NCI-H1930 (cell line): ENCODE results near the gene C2orf68.
"Not testable (repeated sequence)": the region's sequence is repeated elsewhere in the genome, so short reads cannot be mapped to it uniquely, and the experiment has no call there.

Source experiments
- DNase-seq, 2 experiments: peaks; one replicate each; lab custom pipeline; 2025; lab: John Stamatoyannopoulos, UW

Gene C2orf68

GRCh38 chr2:85631316-85631715, 19.4 kb upstream of the C2orf68 start:
- no peak for DNase-seq

GRCh38 chr2:85628658-85629057, 16.8 kb upstream of the C2orf68 start:
- DNase-seq = no peak

- no peak for DNase-seq
Measured at GRCh38 chr2:85623991-85624390, 12.1 kb upstream of the C2orf68 start.

- DNase-seq = no peak
Measured at GRCh38 chr2:85621338-85621737, 9.5 kb upstream of the C2orf68 start.

- no peak for DNase-seq
Measured at GRCh38 chr2:85619617-85620016, 7.8 kb upstream of the C2orf68 start.

- not testable (repeated sequence) for DNase-seq
Measured at GRCh38 chr2:85617723-85618122, 5.9 kb upstream of the C2orf68 start.

- no peak for DNase-seq
Measured at GRCh38 chr2:85615413-85615728, 3.5 kb upstream of the C2orf68 start.

GRCh38 chr2:85614757-85615156, 2.9 kb upstream of the C2orf68 start:
- DNase-seq = not testable (repeated sequence)

- no peak for DNase-seq
Measured at GRCh38 chr2:85613717-85614515, 2.0 kb upstream of the C2orf68 start.

GRCh38 chr2:85611217-85611704, 605 bp downstream of the C2orf68 start:
- no peak for DNase-seq

- no peak for DNase-seq
Measured at GRCh38 chr2:85607268-85608215, 4.3 kb downstream of the C2orf68 start.

- no peak for DNase-seq
Measured at GRCh38 chr2:85606116-85606455, 5.8 kb downstream of the C2orf68 start.

- no peak for DNase-seq
Measured at GRCh38 chr2:85605406-85606115, 6.3 kb downstream of the C2orf68 start.

GRCh38 chr2:85604568-85605339, 7.1 kb downstream of the C2orf68 start:
- no peak for DNase-seq

- not testable (repeated sequence) for DNase-seq
Measured at GRCh38 chr2:85604133-85604444, 7.8 kb downstream of the C2orf68 start.

GRCh38 chr2:85602476-85603234, 9.2 kb downstream of the C2orf68 start, which contains the start of gene TMEM150A:
TSS of gene TMEM150A (minus strand) at chr2:85602698. CDS start at chr2:85601948, 750 bp downstream.
- DNase-seq = peak; percentile 83 to 92

GRCh38 chr2:85601771-85602475, 9.9 kb downstream of the C2orf68 start:
- DNase-seq = no peak

GRCh38 chr2:85600951-85601770, 10.7 kb downstream of the C2orf68 start:
- DNase-seq = no peak

GRCh38 chr2:85600235-85600575, 11.7 kb downstream of the C2orf68 start:
- no peak for DNase-seq
